Measurements from ENCODE around the gene NRGN. TPM values are rescaled to one million over a fixed set of nuclear protein-coding genes. Genes with fewer than 3 reads are reported as not detected.

The NRGN gene
- total RNA-seq, 2 donors from 2014 or later, result 4.7 to 8.9 TPM

GRCh38 chr11:124754309-124754708 lies 14.6 kb downstream of the NRGN start:
- TF ChIP-seq CTCF (conservative IDR thresholded peaks at IDR 0.05), result no peak
- Mint-ChIP-seq H3K4me3 (no peak overlapping the region), H3K9me3 (no peaks in the 10 kb centered on the region), H3K27me3 (ENCODE audit: insufficient read depth) (peaks cover 81% of the 10 kb centered on the region), H3K36me3 (ENCODE audit: low read depth) (no peaks in the 10 kb centered on the region), H3K27ac (no peak overlapping the region), H3K4me1 (peaks cover 21% of the 10 kb centered on the region)
- Histone ChIP-seq H3K27ac (ENCODE audit: low read depth, low read length) (no peak overlapping the region), H3K9ac (ENCODE audit: extremely low read depth, low read length, poor library complexity, severe bottlenecking) (no peak overlapping the region), H3K27me3 (ENCODE audit: control insufficient read depth, insufficient read depth, low read length, poor library complexity, severe bottlenecking) (peaks cover 80% of the 10 kb centered on the region), H3K36me3 (ENCODE audit: control insufficient read depth, insufficient read depth, low read length) (no peaks in the 10 kb centered on the region), H3K4me1 (ENCODE audit: control insufficient read depth, insufficient read depth, low read length) (no peaks in the 10 kb centered on the region), H3K4me3 (ENCODE audit: low read length) (no peak overlapping the region), H3K9me3 (ENCODE audit: control insufficient read depth, low read length) (no peaks in the 10 kb centered on the region)
- peak; percentile 38 for DNase-seq
- 88 to 90% methylated on average over 1 to 4 of the region's 4 CpGs for WGBS, 2 experiments (ENCODE audit: insufficient coverage in 1 of 2, insufficient read length in 1 of 2)

- Histone ChIP-seq H3K9me3 (ENCODE audit: control insufficient read depth, low read length) (no peaks in the 10 kb centered on the region), H3K4me3 (ENCODE audit: low read length) (no peak overlapping the region), H3K27me3 (ENCODE audit: control insufficient read depth, insufficient read depth, low read length, poor library complexity, severe bottlenecking) (peaks cover 80% of the 10 kb centered on the region), H3K4me1 (ENCODE audit: control insufficient read depth, insufficient read depth, low read length) (no peaks in the 10 kb centered on the region), H3K27ac (ENCODE audit: low read depth, low read length) (no peak overlapping the region), H3K36me3 (ENCODE audit: control insufficient read depth, insufficient read depth, low read length) (no peaks in the 10 kb centered on the region), H3K9ac (ENCODE audit: extremely low read depth, low read length, poor library complexity, severe bottlenecking) (no peak overlapping the region)
- H3K27ac Mint-ChIP-seq, result no peak overlapping the region
- no peak overlapping the region for H3K4me3 Mint-ChIP-seq
- H3K4me1 Mint-ChIP-seq, result peaks cover 21% of the 10 kb centered on the region
- DNase-seq, result no peak
- H3K9me3 Mint-ChIP-seq, result no peaks in the 10 kb centered on the region
- 78 to 91% methylated on average over 3 to 6 of the region's 6 CpGs for WGBS, 2 experiments (ENCODE audit: insufficient coverage in 1 of 2, insufficient read length in 1 of 2)
- peaks cover 81% of the 10 kb centered on the region for H3K27me3 Mint-ChIP-seq (ENCODE audit: insufficient read depth)
- no peaks in the 10 kb centered on the region for H3K36me3 Mint-ChIP-seq (ENCODE audit: low read depth)
- no peak for TF ChIP-seq CTCF (conservative IDR thresholded peaks at IDR 0.05)
Measured at GRCh38 chr11:124754710-124755109, 15.0 kb downstream of the NRGN start.

- peaks cover 22% of the 10 kb centered on the region for H3K4me1 Mint-ChIP-seq
- H3K27ac ChIP-seq (ENCODE audit: low read depth, low read length), result no peak overlapping the region
- H3K9me3 Mint-ChIP-seq, result no peaks in the 10 kb centered on the region
- H3K4me1 ChIP-seq (ENCODE audit: control insufficient read depth, insufficient read depth, low read length), result no peaks in the 10 kb centered on the region
- TF ChIP-seq CTCF (conservative IDR thresholded peaks at IDR 0.05), result no peak
- H3K4me3 ChIP-seq (ENCODE audit: low read length), result no peak overlapping the region
- H3K36me3 Mint-ChIP-seq (ENCODE audit: low read depth), result no peaks in the 10 kb centered on the region
- H3K9ac ChIP-seq (ENCODE audit: extremely low read depth, low read length, poor library complexity, severe bottlenecking), result no peak overlapping the region
- 85 to 87% methylated on average over 7 to 9 of the region's 9 CpGs for WGBS, 2 experiments (ENCODE audit: insufficient coverage in 1 of 2, insufficient read length in 1 of 2)
- peak; percentile 32 for DNase-seq
- H3K27me3 Mint-ChIP-seq (ENCODE audit: insufficient read depth), result peaks cover 81% of the 10 kb centered on the region
- no peak overlapping the region for H3K27ac Mint-ChIP-seq
- H3K9me3 ChIP-seq (ENCODE audit: control insufficient read depth, low read length), result no peaks in the 10 kb centered on the region
- peaks cover 81% of the 10 kb centered on the region for H3K27me3 ChIP-seq (ENCODE audit: control insufficient read depth, insufficient read depth, low read length, poor library complexity, severe bottlenecking)
- no peaks in the 10 kb centered on the region for H3K36me3 ChIP-seq (ENCODE audit: control insufficient read depth, insufficient read depth, low read length)
- no peak overlapping the region for H3K4me3 Mint-ChIP-seq
Measured at GRCh38 chr11:124756033-124756752, 16.5 kb downstream of the NRGN start.

All from endodermal cell (in vitro differentiated cells).